ENCODE measurements around the gene LEFTY2.
"Not testable (repeated sequence)": the region's sequence is repeated elsewhere in the genome, so short reads cannot be mapped to it uniquely, and the experiment has no call there.

The LEFTY2 gene

GRCh38 chr1:225953315-225953714 is 12.3 kb upstream of the LEFTY2 start:
- no peak for DNase-seq (ENCODE audit: low spot score)

- no peak for DNase-seq (ENCODE audit: low spot score)
Measured at GRCh38 chr1:225950905-225951497, 10.0 kb upstream of the LEFTY2 start.

GRCh38 chr1:225949041-225949440 is 8.0 kb upstream of the LEFTY2 start:
- DNase-seq (ENCODE audit: low spot score): no peak

- DNase-seq (ENCODE audit: low spot score): no peak
Measured at GRCh38 chr1:225946803-225947202, 5.8 kb upstream of the LEFTY2 start.

- no peak for DNase-seq (ENCODE audit: low spot score)
Measured at GRCh38 chr1:225946082-225946620, 5.1 kb upstream of the LEFTY2 start.

- no peak for DNase-seq (ENCODE audit: low spot score)
Measured at GRCh38 chr1:225945564-225945963, 4.5 kb upstream of the LEFTY2 start.

GRCh38 chr1:225944951-225945350 is 3.9 kb upstream of the LEFTY2 start:
- DNase-seq (ENCODE audit: low spot score): no peak

GRCh38 chr1:225944387-225944786 is 3.4 kb upstream of the LEFTY2 start:
- no peak for DNase-seq (ENCODE audit: low spot score)

GRCh38 chr1:225943582-225943981 is 2.6 kb upstream of the LEFTY2 start:
- DNase-seq (ENCODE audit: low spot score): no peak

GRCh38 chr1:225942574-225942973 is 1.6 kb upstream of the LEFTY2 start:
- DNase-seq (ENCODE audit: low spot score): no peak

- DNase-seq (ENCODE audit: low spot score): no peak
Measured at GRCh38 chr1:225941942-225942222, 862 bp upstream of the LEFTY2 start.

GRCh38 chr1:225940385-225941151 is 452 bp downstream of the LEFTY2 start:
- DNase-seq (ENCODE audit: low spot score): no peak

- DNase-seq (ENCODE audit: low spot score): not testable (repeated sequence)
Measured at GRCh38 chr1:225939939-225940310, 1.1 kb downstream of the LEFTY2 start.

GRCh38 chr1:225939097-225939938 is 1.7 kb downstream of the LEFTY2 start:
- not testable (repeated sequence) for DNase-seq (ENCODE audit: low spot score)

GRCh38 chr1:225937048-225937968 is 3.7 kb downstream of the LEFTY2 start:
- DNase-seq (ENCODE audit: low spot score): no peak

GRCh38 chr1:225936523-225936922 is 4.5 kb downstream of the LEFTY2 start:
- no peak for DNase-seq (ENCODE audit: low spot score)

- not testable (repeated sequence) for DNase-seq (ENCODE audit: low spot score)
Measured at GRCh38 chr1:225936086-225936485, 4.9 kb downstream of the LEFTY2 start.

GRCh38 chr1:225934711-225935110 is 6.3 kb downstream of the LEFTY2 start:
- DNase-seq (ENCODE audit: low spot score): no peak

- DNase-seq (ENCODE audit: low spot score): peak; percentile 40
Measured at GRCh38 chr1:225933072-225933471, 7.9 kb downstream of the LEFTY2 start.

GRCh38 chr1:225931270-225932136 is 9.5 kb downstream of the LEFTY2 start:
- DNase-seq (ENCODE audit: low spot score): peak; percentile 71

GRCh38 chr1:225930566-225930965 is 10.5 kb downstream of the LEFTY2 start:
- peak; percentile 59 for DNase-seq (ENCODE audit: low spot score)

Data from hematopoietic multipotent progenitor cell treated with erythropoietin and hydrocortisone succinate and interleukin-3 and kit ligand, for 15 days (in vitro differentiated cells).